Lower lobe of right lung (tissue), 2 donors: ENCODE measurements around the gene EPHB6. TPM values are rescaled to one million over a fixed set of nuclear protein-coding genes. Genes with fewer than 3 reads are reported as not detected.

Experiments
- ATAC-seq, 2 donors: fragments of 200-7000 bp; cut with Tn5 transposase; one replicate each; pipeline ENCODE4 v1.9.1; 2020 to 2022; ENCODE audit warnings: mild to moderate bottlenecking in 2 of 2, moderate library complexity in 2 of 2
- DNase-seq: peaks from one replicate; pipeline ENCODE4 v3.0.0-alpha.2; 2020
- H3K27ac ChIP-seq: fragments of 200-600 bp; one replicate; pipeline ENCODE4 v1.8.0; 2022
- H3K27me3 ChIP-seq: fragments of 200-600 bp; one replicate; pipeline ENCODE4 v1.8.0; 2022; ENCODE audit warnings: low read depth
- H3K36me3 ChIP-seq: fragments of 200-600 bp; one replicate; pipeline ENCODE4 v1.8.0; 2022; ENCODE audit warnings: mild to moderate bottlenecking
- H3K4me1 ChIP-seq: fragments of 200-600 bp; one replicate; pipeline ENCODE4 v1.8.0; 2022
- H3K4me3 ChIP-seq: fragments of 200-600 bp; one replicate; pipeline ENCODE4 v1.8.0; 2022; ENCODE audit warnings: mild to moderate bottlenecking
- H3K9me3 ChIP-seq: fragments of 200-600 bp; one replicate; pipeline ENCODE4 v1.8.0; 2022
- intact Hi-C: fragments of 100-400 bp; cut with DNase I; formaldehyde crosslinking; loops from one replicate; pipeline ENCODE4 v1.11.0; 2022
- total RNA-seq: library from RNA; stranded (reverse); fragmentation: NEBNext Ultra II Directional; extraction: Animal tissue kit (Norgen Biotek cat#: 25700); gene quantifications from one replicate; pipeline ENCODE4 v1.2.1, GENCODE V29; 2021
- TF ChIP-seq, protein P1 (sequence below): fragments of 200-600 bp; IDR thresholded peaks from one replicate; pipeline ENCODE4 v1.8.0; 2022; ENCODE audit warnings: antibody characterized with exemption, mild to moderate bottlenecking
- donor health status: DM: no; HTN: yes; CAD: no; lungs with severe emphysema.

The EPHB6 gene
- total RNA-seq, 1 donor from 2014 or later, result 12.2 TPM

DNA sequence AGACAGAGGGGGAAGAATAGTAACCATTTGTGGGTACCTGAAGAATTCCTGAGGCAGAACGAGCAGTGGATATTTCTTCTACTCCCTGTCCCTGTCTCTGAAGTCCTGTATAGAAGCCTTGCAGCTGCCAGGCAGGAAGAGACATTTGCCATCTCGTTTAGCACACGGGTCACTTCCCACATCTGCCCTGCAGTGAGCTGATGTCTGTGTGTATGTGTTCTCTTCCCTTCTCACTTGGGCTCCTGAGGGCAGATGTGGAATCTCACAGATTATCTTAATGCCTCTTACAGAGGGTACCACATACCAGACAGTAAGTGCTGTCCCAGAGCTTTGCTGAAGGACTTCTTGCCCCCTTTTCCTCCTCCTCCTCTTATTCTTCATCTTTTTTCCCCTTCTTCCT lies 44.8 kb downstream of the EPHB6 start:
- intact Hi-C loops, result no loop called here
- DNase-seq (no peak), ATAC-seq (no peak)
- Histone ChIP-seq H3K9me3 (peaks cover 4% of the 10 kb centered on the region), H3K4me3 (no peak overlapping the region), H3K36me3 (no peaks in the 10 kb centered on the region), H3K27ac (no peak overlapping the region), H3K4me1 (no peaks in the 10 kb centered on the region), H3K27me3 (no peaks in the 10 kb centered on the region)
- TF ChIP-seq, protein P1, sequence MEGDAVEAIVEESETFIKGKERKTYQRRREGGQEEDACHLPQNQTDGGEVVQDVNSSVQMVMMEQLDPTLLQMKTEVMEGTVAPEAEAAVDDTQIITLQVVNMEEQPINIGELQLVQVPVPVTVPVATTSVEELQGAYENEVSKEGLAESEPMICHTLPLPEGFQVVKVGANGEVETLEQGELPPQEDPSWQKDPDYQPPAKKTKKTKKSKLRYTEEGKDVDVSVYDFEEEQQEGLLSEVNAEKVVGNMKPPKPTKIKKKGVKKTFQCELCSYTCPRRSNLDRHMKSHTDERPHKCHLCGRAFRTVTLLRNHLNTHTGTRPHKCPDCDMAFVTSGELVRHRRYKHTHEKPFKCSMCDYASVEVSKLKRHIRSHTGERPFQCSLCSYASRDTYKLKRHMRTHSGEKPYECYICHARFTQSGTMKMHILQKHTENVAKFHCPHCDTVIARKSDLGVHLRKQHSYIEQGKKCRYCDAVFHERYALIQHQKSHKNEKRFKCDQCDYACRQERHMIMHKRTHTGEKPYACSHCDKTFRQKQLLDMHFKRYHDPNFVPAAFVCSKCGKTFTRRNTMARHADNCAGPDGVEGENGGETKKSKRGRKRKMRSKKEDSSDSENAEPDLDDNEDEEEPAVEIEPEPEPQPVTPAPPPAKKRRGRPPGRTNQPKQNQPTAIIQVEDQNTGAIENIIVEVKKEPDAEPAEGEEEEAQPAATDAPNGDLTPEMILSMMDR, result no peak

DNA sequence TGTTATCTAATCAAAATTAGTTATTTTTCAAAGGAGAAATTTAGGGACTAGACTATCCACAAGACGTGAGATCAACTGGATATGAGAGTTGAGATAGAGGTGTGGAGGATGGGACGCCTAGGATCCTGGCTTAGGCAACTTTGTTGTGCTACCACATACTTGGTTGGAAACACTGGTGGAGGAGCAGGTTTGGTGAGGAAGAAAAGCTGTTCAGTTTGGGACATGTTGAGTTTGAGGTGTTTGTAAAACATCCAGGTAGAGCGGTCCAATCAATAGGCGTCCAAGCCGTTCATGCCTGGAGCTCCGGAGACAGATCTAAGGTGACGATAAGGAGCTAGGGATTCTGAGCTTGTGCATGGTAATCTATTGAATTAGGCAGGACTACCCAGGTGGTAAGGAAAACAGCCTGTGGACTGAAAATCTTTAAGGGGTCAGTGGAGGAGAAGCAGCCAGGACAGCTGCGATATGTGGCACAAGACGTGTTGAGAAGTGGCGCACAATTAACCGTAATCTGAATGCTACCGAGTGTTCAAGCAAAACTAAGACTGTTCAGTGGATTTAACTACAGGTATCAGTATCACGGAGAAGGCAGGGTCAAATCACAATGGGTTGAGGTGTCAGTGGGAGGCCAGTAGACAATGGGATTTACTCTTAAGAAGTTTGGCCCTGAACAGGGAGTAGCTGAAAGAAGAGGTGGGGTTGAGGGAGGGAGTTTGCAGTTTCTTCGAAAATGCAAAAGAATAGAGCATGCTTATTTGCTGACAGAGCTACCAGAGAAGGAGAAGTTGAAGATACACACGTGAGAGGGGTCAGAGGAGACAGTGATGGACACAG lies 46.8 kb downstream of the EPHB6 start:
- ATAC-seq, result no peak
- no peak for DNase-seq
- Histone ChIP-seq H3K4me3 (no peak overlapping the region), H3K36me3 (no peaks in the 10 kb centered on the region), H3K27ac (no peak overlapping the region), H3K9me3 (peaks cover 4% of the 10 kb centered on the region), H3K27me3 (no peaks in the 10 kb centered on the region), H3K4me1 (no peaks in the 10 kb centered on the region)
- TF ChIP-seq, protein P1, result no peak
- intact Hi-C loops, result no loop called here

DNA sequence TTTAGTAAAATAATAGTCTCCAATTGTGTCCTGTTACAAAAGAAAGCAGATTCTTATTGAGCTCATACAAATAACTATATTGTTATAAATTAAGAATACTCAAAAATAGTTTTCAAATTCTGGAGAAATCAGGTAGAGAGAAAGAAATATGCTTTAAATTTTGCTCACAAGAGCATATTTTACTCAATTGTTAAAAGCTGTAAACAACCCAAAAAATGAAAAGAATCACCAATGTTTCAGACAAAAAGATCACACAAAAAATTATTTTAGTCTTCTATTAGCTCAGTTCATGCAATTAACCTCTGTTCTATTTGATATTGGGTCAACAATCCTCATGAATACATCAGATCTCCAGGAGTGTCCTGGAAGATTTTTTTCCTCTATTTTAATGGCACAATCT lies 49.3 kb downstream of the EPHB6 start:
- peaks cover 4% of the 10 kb centered on the region for H3K9me3 ChIP-seq
- no peak overlapping the region for H3K27ac ChIP-seq
- intact Hi-C loops, result no loop called here
- ATAC-seq, result no peak
- TF ChIP-seq, protein P1, result no peak
- no peaks in the 10 kb centered on the region for H3K27me3 ChIP-seq
- no peaks in the 10 kb centered on the region for H3K4me1 ChIP-seq
- no peak overlapping the region for H3K4me3 ChIP-seq
- H3K36me3 ChIP-seq, result no peaks in the 10 kb centered on the region
- DNase-seq, result no peak

DNA sequence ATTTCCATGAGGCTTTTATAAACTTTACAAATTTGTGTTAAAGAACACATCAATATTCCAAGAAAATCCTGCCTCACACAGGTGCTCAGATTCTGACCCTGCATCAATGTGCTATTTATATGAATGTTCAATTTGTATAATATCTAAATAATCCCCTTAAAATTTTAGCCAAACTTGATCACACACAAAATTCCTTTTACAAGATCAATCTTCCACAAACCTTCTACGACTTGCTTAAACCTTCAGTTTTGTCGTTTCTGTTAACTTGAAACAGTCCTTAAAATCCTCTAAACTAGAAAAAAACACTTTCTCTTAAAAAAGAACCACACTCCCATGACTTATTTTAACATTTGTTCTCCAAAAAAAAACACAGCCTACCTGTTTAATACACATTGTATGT lies 50.9 kb downstream of the EPHB6 start:
- no peaks in the 10 kb centered on the region for H3K36me3 ChIP-seq
- H3K27me3 ChIP-seq, result no peaks in the 10 kb centered on the region
- TF ChIP-seq, protein P1, result no peak
- no peaks in the 10 kb centered on the region for H3K4me1 ChIP-seq
- DNase-seq (no peak), ATAC-seq (no peak)
- H3K9me3 ChIP-seq, result peaks cover 4% of the 10 kb centered on the region
- H3K27ac ChIP-seq, result no peak overlapping the region
- no peak overlapping the region for H3K4me3 ChIP-seq
- intact Hi-C loops, result no loop called here

DNA sequence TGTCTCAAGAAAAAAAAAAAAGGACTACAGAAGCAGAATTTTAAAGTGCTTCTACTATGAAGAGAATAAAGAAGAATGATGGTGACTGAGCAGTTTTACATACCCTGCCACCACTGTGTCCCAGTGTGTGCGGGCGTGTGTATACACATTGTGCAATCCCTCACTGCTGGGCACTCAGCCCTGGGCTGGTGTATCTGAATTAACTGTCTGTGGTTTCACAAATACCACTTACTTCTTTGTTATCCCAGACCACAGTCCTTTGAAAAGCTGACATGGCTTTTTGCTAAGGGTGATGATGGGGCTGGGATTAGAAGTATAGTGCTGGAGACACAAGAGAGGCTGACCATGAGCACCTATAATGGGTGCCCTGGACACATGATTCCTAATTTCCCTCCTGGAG lies 51.8 kb downstream of the EPHB6 start:
- H3K4me3 ChIP-seq, result no peak overlapping the region
- no peaks in the 10 kb centered on the region for H3K27me3 ChIP-seq
- intact Hi-C loops, result no loop called here
- TF ChIP-seq, protein P1, result no peak
- H3K36me3 ChIP-seq, result no peaks in the 10 kb centered on the region
- ATAC-seq (no peak), DNase-seq (no peak)
- no peaks in the 10 kb centered on the region for H3K4me1 ChIP-seq
- peaks cover 4% of the 10 kb centered on the region for H3K9me3 ChIP-seq
- H3K27ac ChIP-seq, result no peak overlapping the region
